Suprapubic skin (tissue), 4 donors: ENCODE data around the gene ATXN7L1. TPM values are rescaled to one million over a fixed set of nuclear protein-coding genes. Genes with fewer than 3 reads are reported as not detected.

ENCODE experiments used
- DNase-seq, 2 donors: peaks; one replicate each; pipeline ENCODE4 v3.0.0-alpha.2; 2019; ENCODE audit warnings: low spot score in 2 of 2
- H3K27ac ChIP-seq: fragments of 200-600 bp; sonication (generic); one replicate; pipeline ENCODE4 v1.5.1; 2019
- H3K27me3 ChIP-seq: fragments of 200-600 bp; sonication (generic); one replicate; pipeline ENCODE4 v1.5.1; 2019
- H3K36me3 ChIP-seq: fragments of 200-600 bp; sonication (generic); one replicate; pipeline ENCODE4 v1.5.1; 2019
- H3K4me1 ChIP-seq: fragments of 200-600 bp; sonication (generic); one replicate; pipeline ENCODE4 v1.5.1; 2019
- H3K4me3 ChIP-seq: fragments of 200-600 bp; sonication (generic); one replicate; pipeline ENCODE4 v1.5.1; 2019; ENCODE audit warnings: mild to moderate bottlenecking
- H3K9me3 ChIP-seq: fragments of 200-600 bp; sonication (generic); one replicate; pipeline ENCODE4 v1.5.1; 2019
- CTCF ChIP-seq, 2 donors: fragments of 200-600 bp in 1 of 2; fragments of 450-650 bp in 1 of 2; sonication (generic) in 1 of 2; IDR thresholded peaks; one replicate each; pipeline ENCODE4 v1.5.1; 2016 to 2019; ENCODE audit warnings: antibody characterized with exemption in 2 of 2, mild to moderate bottlenecking in 1 of 2, moderate library complexity in 1 of 2
- EP300 ChIP-seq: sonication (generic); formaldehyde crosslinking; IDR thresholded peaks from one replicate; pipeline ENCODE4 v1.6.1; 2017; ENCODE audit warnings: antibody characterized with exemption
- POLR2A ChIP-seq, 2 donors: fragments of 450-650 bp; IDR thresholded peaks; one replicate each; pipeline ENCODE4 v1.6.1; 2017; ENCODE audit warnings: antibody characterized with exemption in 2 of 2, mild to moderate bottlenecking in 2 of 2, moderate library complexity in 2 of 2
- POLR2AphosphoS5 ChIP-seq, 3 donors: sonication (generic); formaldehyde crosslinking; IDR thresholded peaks; one replicate each; pipeline ENCODE4 v1.6.1; 2017; ENCODE audit warnings: antibody characterized with exemption in 3 of 3
- WGBS: methylation state at CpG from one replicate; pipeline ENCODE4 v1.1.5; 2018; 5-methylcytosine and 5-hydroxymethylcytosine counted together
- total RNA-seq, 4 donors: library from RNA; depleted of rRNA; stranded (reverse); fragments of >200 nt; gene quantifications; one replicate each; pipeline ENCODE4 v1.1.0, GENCODE V29; 2016

Gene ATXN7L1
- total RNA-seq, 4 donors from 2014 or later = 14.8 to 35.6 (median 17.3) TPM

- DNase-seq = no peak
- 59% methylated on average over 4 of the region's 5 CpGs for WGBS
- Histone ChIP-seq H3K4me3 (no peak overlapping the region), H3K9me3 (no peaks in the 10 kb centered on the region), H3K36me3 (no peaks in the 10 kb centered on the region), H3K4me1 (peaks cover 13% of the 10 kb centered on the region), H3K27me3 (no peaks in the 10 kb centered on the region), H3K27ac (no peak overlapping the region)
- TF ChIP-seq CTCF (IDR thresholded peaks at IDR 0.05) (no peak), EP300 (no peak), POLR2A (IDR thresholded peaks at IDR 0.05) (no peak), POLR2AphosphoS5 (IDR thresholded peaks at IDR 0.05) (no peak)
Observed at GRCh38 chr7:105816266-105816843, 60.0 kb downstream of the ATXN7L1 start.

- WGBS = 81% methylated on average over 6 of the region's 6 CpGs
- no peaks in the 10 kb centered on the region for H3K27me3 ChIP-seq
- no peak for DNase-seq
- H3K4me1 ChIP-seq = peaks cover 13% of the 10 kb centered on the region
- no peak overlapping the region for H3K27ac ChIP-seq
- H3K4me3 ChIP-seq = no peak overlapping the region
- no peaks in the 10 kb centered on the region for H3K9me3 ChIP-seq
- no peak for TF ChIP-seq POLR2A (IDR thresholded peaks at IDR 0.05)
- TF ChIP-seq EP300 = no peak
- no peak for TF ChIP-seq CTCF (IDR thresholded peaks at IDR 0.05)
- TF ChIP-seq POLR2AphosphoS5 (IDR thresholded peaks at IDR 0.05) = no peak
- no peaks in the 10 kb centered on the region for H3K36me3 ChIP-seq
Observed at GRCh38 chr7:105815576-105815975, 60.8 kb downstream of the ATXN7L1 start.

- H3K4me1 ChIP-seq = peaks cover 13% of the 10 kb centered on the region
- H3K27ac ChIP-seq = no peak overlapping the region
- H3K27me3 ChIP-seq = no peaks in the 10 kb centered on the region
- DNase-seq = no peak
- H3K9me3 ChIP-seq = no peaks in the 10 kb centered on the region
- H3K4me3 ChIP-seq = no peak overlapping the region
- no peaks in the 10 kb centered on the region for H3K36me3 ChIP-seq
- TF ChIP-seq CTCF (IDR thresholded peaks at IDR 0.05) = no peak
- TF ChIP-seq EP300 = no peak
Observed at GRCh38 chr7:105814481-105814880, 61.9 kb downstream of the ATXN7L1 start.

GRCh38 chr7:105811189-105811847 lies 65.1 kb downstream of the ATXN7L1 start:
- Histone ChIP-seq H3K4me3 (no peak overlapping the region), H3K9me3 (no peaks in the 10 kb centered on the region), H3K4me1 (peaks cover 14% of the 10 kb centered on the region), H3K27me3 (no peaks in the 10 kb centered on the region), H3K36me3 (no peaks in the 10 kb centered on the region), H3K27ac (no peak overlapping the region)
- DNase-seq = no peak
- WGBS = 91% methylated on average over 6 of the region's 6 CpGs
- TF ChIP-seq POLR2AphosphoS5 (IDR thresholded peaks at IDR 0.05) (no peak), EP300 (no peak), CTCF (IDR thresholded peaks at IDR 0.05) (no peak), POLR2A (IDR thresholded peaks at IDR 0.05) (no peak)

- Histone ChIP-seq H3K27ac (no peak overlapping the region), H3K9me3 (no peaks in the 10 kb centered on the region), H3K4me3 (no peak overlapping the region), H3K4me1 (peaks cover 15% of the 10 kb centered on the region), H3K36me3 (no peaks in the 10 kb centered on the region), H3K27me3 (no peaks in the 10 kb centered on the region)
- WGBS = 93% methylated on average over 8 of the region's 8 CpGs
- no peak for DNase-seq
- no peak for TF ChIP-seq EP300
- no peak for TF ChIP-seq POLR2AphosphoS5 (IDR thresholded peaks at IDR 0.05)
- no peak for TF ChIP-seq CTCF (IDR thresholded peaks at IDR 0.05)
- no peak for TF ChIP-seq POLR2A (IDR thresholded peaks at IDR 0.05)
Observed at GRCh38 chr7:105810556-105810955, 65.8 kb downstream of the ATXN7L1 start.
